Activated CD4-positive, alpha-beta T cell treated with anti-CD3 and anti-CD28 coated beads, Interleukin-2, amount 10 ng/mL, durations not matched to agents 7 days and 5 days (primary cell): Measurements from ENCODE around the gene SLC7A6. TPM values are rescaled to one million over a fixed set of nuclear protein-coding genes. Genes with fewer than 3 reads are reported as not detected.

ENCODE experiments used
- CTCF ChIA-PET: fragments of 350-600 bp; sonication (Branson Sonifier 250); formaldehyde crosslinking; loops from one replicate; lab custom pipeline; 2021; ENCODE audit warnings: antibody characterized with exemption; lab: Charles Lee
- POLR2A ChIA-PET: fragments of 350-600 bp; sonication (Branson Sonifier 250); formaldehyde crosslinking; loops from one replicate; lab custom pipeline; 2021; ENCODE audit warnings: antibody characterized with exemption; lab: Charles Lee
- DNase-seq: peaks from one replicate; pipeline ENCODE4 v3.0.0-alpha.2; 2020
- H3K27ac Mint-ChIP-seq: one replicate; pipeline ENCODE4 v1.8.0; 2021; ENCODE audit warnings: mild to moderate bottlenecking, moderate library complexity, mixed read lengths
- H3K27me3 Mint-ChIP-seq: one replicate; pipeline ENCODE4 v1.8.0; 2021; ENCODE audit warnings: mixed read lengths
- H3K36me3 Mint-ChIP-seq: one replicate; pipeline ENCODE4 v1.8.0; 2021; ENCODE audit warnings: low read depth, mixed read lengths
- H3K4me1 Mint-ChIP-seq: one replicate; pipeline ENCODE4 v1.8.0; 2021; ENCODE audit warnings: mixed read lengths
- H3K4me3 Mint-ChIP-seq: one replicate; pipeline ENCODE4 v1.8.0; 2021; ENCODE audit warnings: mild to moderate bottlenecking, moderate library complexity, mixed read lengths
- H3K9me3 Mint-ChIP-seq: one replicate; pipeline ENCODE4 v1.8.0; 2021; ENCODE audit warnings: mixed read lengths
- total RNA-seq, 2 experiments: library from RNA; stranded (reverse); gene quantifications; one replicate each; pipeline ENCODE4 v1.2.3, GENCODE V29; 2021

SLC7A6 gene
- total RNA-seq, 2 experiments from 2014 or later = 116 to 130 TPM

- H3K4me1 Mint-ChIP-seq = peaks cover 21% of the 10 kb centered on the region
- no peak for DNase-seq
- H3K9me3 Mint-ChIP-seq = no peaks in the 10 kb centered on the region
- H3K27ac Mint-ChIP-seq = no peak overlapping the region
- CTCF ChIA-PET = interaction anchor here (1.2 to 4.0 kb wide), 2 partner anchors 14 to 81 kb away, joined by 3 to 21 read pairs; no protein-coding TSS in a partner anchor
- peaks cover 9% of the 10 kb centered on the region for H3K36me3 Mint-ChIP-seq
- POLR2A ChIA-PET = no interaction called here
- no peaks in the 10 kb centered on the region for H3K27me3 Mint-ChIP-seq
- H3K4me3 Mint-ChIP-seq = no peak overlapping the region
Observed at GRCh38 chr16:68247400-68247799, 16.9 kb upstream of the SLC7A6 start.

- Mint-ChIP-seq H3K9me3 (no peaks in the 10 kb centered on the region), H3K36me3 (peaks cover 9% of the 10 kb centered on the region), H3K27ac (no peak overlapping the region), H3K27me3 (no peaks in the 10 kb centered on the region), H3K4me3 (no peak overlapping the region), H3K4me1 (peaks cover 21% of the 10 kb centered on the region)
- POLR2A ChIA-PET = interaction anchor here (0.7 kb wide), 1 partner anchor 63 kb away, joined by 4 read pairs; the partner anchor contains the start of genes PRMT7 and SLC7A6OS
- no peak for DNase-seq
- CTCF ChIA-PET = interaction anchor here (2.6 to 4.0 kb wide), 3 partner anchors 11 to 16 kb away, joined by 8 to 21 read pairs (median 15); partner anchors contain the start of gene SLC7A6
Observed at GRCh38 chr16:68247932-68248331, 16.4 kb upstream of the SLC7A6 start.

- peaks cover 9% of the 10 kb centered on the region for H3K36me3 Mint-ChIP-seq
- DNase-seq = no peak
- no peak overlapping the region for H3K27ac Mint-ChIP-seq
- peaks cover 21% of the 10 kb centered on the region for H3K4me1 Mint-ChIP-seq
- no peaks in the 10 kb centered on the region for H3K9me3 Mint-ChIP-seq
- H3K4me3 Mint-ChIP-seq = no peak overlapping the region
- no peaks in the 10 kb centered on the region for H3K27me3 Mint-ChIP-seq
- CTCF ChIA-PET = interaction anchor here (1.7 to 4.0 kb wide), 4 partner anchors 10 to 83 kb away, joined by 5 to 21 read pairs (median 12); partner anchors contain the start of gene SLC7A6
- POLR2A ChIA-PET = no interaction called here
Observed at GRCh38 chr16:68249371-68249770, 15.0 kb upstream of the SLC7A6 start.

- peaks cover 11% of the 10 kb centered on the region for H3K4me1 Mint-ChIP-seq
- H3K27ac Mint-ChIP-seq = no peak overlapping the region
- DNase-seq = no peak
- ChIA-PET POLR2A (no interaction called here), CTCF (interaction anchor here (1.2 to 4.0 kb wide), 6 partner anchors 8 to 78 kb away, joined by 3 to 21 read pairs (median 4); partner anchors contain the start of gene SLC7A6)
- no peaks in the 10 kb centered on the region for H3K9me3 Mint-ChIP-seq
- no peak overlapping the region for H3K4me3 Mint-ChIP-seq
- H3K27me3 Mint-ChIP-seq = no peaks in the 10 kb centered on the region
- H3K36me3 Mint-ChIP-seq = peaks cover 9% of the 10 kb centered on the region
Observed at GRCh38 chr16:68250951-68251350, 13.4 kb upstream of the SLC7A6 start.

GRCh38 chr16:68251832-68252231 is 12.5 kb upstream of the SLC7A6 start:
- DNase-seq = no peak
- Mint-ChIP-seq H3K27ac (no peak overlapping the region), H3K9me3 (no peaks in the 10 kb centered on the region), H3K27me3 (no peaks in the 10 kb centered on the region), H3K4me3 (no peak overlapping the region), H3K36me3 (peaks cover 9% of the 10 kb centered on the region), H3K4me1 (peaks cover 4% of the 10 kb centered on the region)
- ChIA-PET CTCF (interaction anchor here (1.1 to 2.1 kb wide), 8 partner anchors 8 to 77 kb away, joined by 3 to 8 read pairs (median 4); partner anchors contain the start of gene SLC7A6), POLR2A (no interaction called here)

- H3K4me3 Mint-ChIP-seq = no peak overlapping the region
- H3K36me3 Mint-ChIP-seq = peaks cover 9% of the 10 kb centered on the region
- H3K4me1 Mint-ChIP-seq = peaks cover 7% of the 10 kb centered on the region
- H3K9me3 Mint-ChIP-seq = no peaks in the 10 kb centered on the region
- no peak for DNase-seq
- no peak overlapping the region for H3K27ac Mint-ChIP-seq
- CTCF ChIA-PET = interaction anchor here (1.1 to 2.1 kb wide), 6 partner anchors 8 to 76 kb away, joined by 3 to 8 read pairs (median 4); partner anchors contain the start of gene SLC7A6
- no peaks in the 10 kb centered on the region for H3K27me3 Mint-ChIP-seq
- POLR2A ChIA-PET = no interaction called here
Observed at GRCh38 chr16:68252383-68252782, 11.9 kb upstream of the SLC7A6 start.

- Mint-ChIP-seq H3K9me3 (no peaks in the 10 kb centered on the region), H3K4me1 (peaks cover 11% of the 10 kb centered on the region), H3K27ac (no peak overlapping the region), H3K27me3 (no peaks in the 10 kb centered on the region), H3K4me3 (no peak overlapping the region), H3K36me3 (peaks cover 11% of the 10 kb centered on the region)
- ChIA-PET POLR2A (no interaction called here), CTCF (interaction anchor here (0.6 to 3.9 kb wide), 6 partner anchors 9 to 1097 kb away, joined by 3 to 18 read pairs (median 4); partner anchors contain the start of gene SLC7A6)
- no peak for DNase-seq
Observed at GRCh38 chr16:68253721-68254120, 10.6 kb upstream of the SLC7A6 start.

- ChIA-PET CTCF (interaction anchor here (3.9 kb wide), 1 partner anchor 8 kb away, joined by 18 read pairs; the partner anchor contains the start of gene SLC7A6), POLR2A (no interaction called here)
- Mint-ChIP-seq H3K27me3 (no peaks in the 10 kb centered on the region), H3K27ac (no peak overlapping the region), H3K36me3 (peaks cover 10% of the 10 kb centered on the region), H3K4me3 (no peak overlapping the region), H3K9me3 (no peaks in the 10 kb centered on the region), H3K4me1 (peaks cover 11% of the 10 kb centered on the region)
- no peak for DNase-seq
Observed at GRCh38 chr16:68255712-68256111, 8.6 kb upstream of the SLC7A6 start.

- Mint-ChIP-seq H3K4me1 (peaks cover 20% of the 10 kb centered on the region), H3K27ac (peak overlapping the region; percentile 67), H3K36me3 (peaks cover 3% of the 10 kb centered on the region), H3K4me3 (no peak overlapping the region), H3K9me3 (no peaks in the 10 kb centered on the region), H3K27me3 (no peaks in the 10 kb centered on the region)
- ChIA-PET POLR2A (no interaction called here), CTCF (interaction anchor here (0.6 to 8.9 kb wide), 3 partner anchors 16 to 99 kb away, joined by 3 to 172 read pairs (median 5); no protein-coding TSS in a partner anchor)
- peak; percentile 62 for DNase-seq
Observed at GRCh38 chr16:68257251-68257905, 6.9 kb upstream of the SLC7A6 start.

- peaks cover 22% of the 10 kb centered on the region for H3K4me1 Mint-ChIP-seq
- no peaks in the 10 kb centered on the region for H3K9me3 Mint-ChIP-seq
- H3K27ac Mint-ChIP-seq = peak overlapping the region; percentile 67
- POLR2A ChIA-PET = no interaction called here
- no peaks in the 10 kb centered on the region for H3K27me3 Mint-ChIP-seq
- CTCF ChIA-PET = interaction anchor here (0.6 to 8.9 kb wide), 5 partner anchors 9 to 99 kb away, joined by 4 to 172 read pairs (median 5); no protein-coding TSS in a partner anchor
- peaks cover 3% of the 10 kb centered on the region for H3K36me3 Mint-ChIP-seq
- H3K4me3 Mint-ChIP-seq = no peak overlapping the region
- DNase-seq = no peak
Observed at GRCh38 chr16:68257906-68258800, 6.2 kb upstream of the SLC7A6 start.

GRCh38 chr16:68259007-68259825 is 5.1 kb upstream of the SLC7A6 start:
- Mint-ChIP-seq H3K27ac (no peak overlapping the region), H3K9me3 (no peaks in the 10 kb centered on the region), H3K27me3 (no peaks in the 10 kb centered on the region), H3K36me3 (peaks cover 3% of the 10 kb centered on the region), H3K4me3 (no peak overlapping the region), H3K4me1 (peaks cover 31% of the 10 kb centered on the region)
- ChIA-PET POLR2A (no interaction called here), CTCF (interaction anchor here (0.6 to 8.9 kb wide), 6 partner anchors 10 to 94 kb away, joined by 3 to 172 read pairs (median 6); partner anchors contain the start of gene PLA2G15)
- no peak for DNase-seq
